ENCODE data around the gene TVP23B. TPM values are rescaled to one million over a fixed set of nuclear protein-coding genes. Genes with fewer than 3 reads are reported as not detected.
"Not testable (repeated sequence)": the region's sequence is repeated elsewhere in the genome, so short reads cannot be mapped to it uniquely, and the experiment has no call there.

The TVP23B gene
- total RNA-seq, 2 donors from 2014 or later: 17.5 to 23.3 TPM

DNA sequence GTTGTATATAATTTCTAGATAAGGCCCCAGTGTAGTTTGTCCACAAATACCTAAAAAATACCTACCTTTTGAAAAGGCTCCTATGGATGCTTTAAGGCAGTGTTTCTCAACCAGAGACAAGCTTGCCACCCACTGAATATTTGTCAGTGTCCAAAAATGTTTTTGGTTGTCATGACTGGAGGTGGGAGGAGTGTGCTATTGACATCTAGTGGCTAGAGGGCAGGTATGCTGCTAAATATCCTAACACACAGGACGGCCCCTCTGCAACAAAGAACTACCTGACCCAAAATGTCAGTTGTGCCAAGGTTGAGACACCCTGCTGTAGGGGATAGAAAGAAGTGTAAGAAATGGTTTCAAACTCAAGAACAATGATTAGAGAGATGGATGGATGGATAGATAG is 10.4 kb downstream of the TVP23B start:
- H3K27ac ChIP-seq; ATAC-seq; H3K4me1 ChIP-seq; H3K27me3 ChIP-seq; DNase-seq; intact Hi-C loops (cut with DNase I); H3K4me3 ChIP-seq; H3K9me3 ChIP-seq; H3K36me3 ChIP-seq (replicated peaks in 1 of 2; ENCODE audit: insufficient read depth in 1 of 2, low read depth in 2 of 2): not testable (repeated sequence)
- 20 to 57% methylated on average over 1 of the region's 1 CpG for WGBS, 2 donors

DNA sequence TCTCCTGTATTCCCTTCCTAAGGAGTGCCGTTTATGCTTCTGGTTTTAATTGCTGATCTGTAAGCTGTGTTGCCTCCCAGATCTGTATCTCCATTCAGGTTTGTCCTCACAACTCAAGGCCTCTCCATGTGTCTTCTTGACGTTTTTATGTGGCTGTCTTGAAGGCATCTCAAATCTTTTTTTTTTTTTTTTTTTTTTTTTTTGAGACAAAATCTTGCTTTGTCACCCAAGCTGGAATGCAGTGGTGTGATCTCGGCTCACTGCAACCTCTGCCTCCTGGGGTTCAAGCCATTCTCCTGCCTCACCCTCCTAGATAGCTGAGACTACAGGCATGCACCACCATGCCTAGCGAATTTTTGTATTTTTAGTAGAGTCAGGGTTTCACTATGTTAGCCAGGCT is 13.9 kb downstream of the TVP23B start:
- H3K9me3 ChIP-seq; DNase-seq; ATAC-seq; H3K36me3 ChIP-seq (replicated peaks in 1 of 2; ENCODE audit: insufficient read depth in 1 of 2, low read depth in 2 of 2); H3K27ac ChIP-seq; H3K27me3 ChIP-seq; H3K4me1 ChIP-seq; intact Hi-C loops (cut with DNase I); H3K4me3 ChIP-seq: not testable (repeated sequence)
- WGBS, 2 donors: 66 to 73% methylated on average over 4 of the region's 4 CpGs

DNA sequence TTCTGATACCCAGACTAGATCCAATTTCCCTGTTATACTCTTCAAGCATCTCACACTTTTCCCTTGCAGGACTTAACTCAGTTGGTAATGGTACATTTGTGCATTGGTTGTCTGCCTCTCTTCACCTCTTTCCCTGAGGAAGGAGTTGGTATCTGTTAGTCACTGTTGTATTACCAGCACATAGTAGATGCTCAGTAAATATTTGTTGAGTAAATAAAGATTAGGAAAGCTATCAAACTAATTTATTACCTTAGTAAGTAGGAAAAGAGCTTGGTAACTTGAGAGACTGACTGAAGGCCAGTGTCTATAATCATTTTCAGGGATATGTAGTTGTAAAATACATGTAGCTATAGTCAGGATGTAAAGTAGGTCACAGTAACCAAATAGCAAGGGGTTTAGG is 15.9 kb downstream of the TVP23B start:
- intact Hi-C loops (cut with DNase I); ATAC-seq; H3K9me3 ChIP-seq; H3K4me3 ChIP-seq; H3K27me3 ChIP-seq; DNase-seq; H3K36me3 ChIP-seq (replicated peaks in 1 of 2; ENCODE audit: insufficient read depth in 1 of 2, low read depth in 2 of 2); H3K4me1 ChIP-seq; H3K27ac ChIP-seq: not testable (repeated sequence)

DNA sequence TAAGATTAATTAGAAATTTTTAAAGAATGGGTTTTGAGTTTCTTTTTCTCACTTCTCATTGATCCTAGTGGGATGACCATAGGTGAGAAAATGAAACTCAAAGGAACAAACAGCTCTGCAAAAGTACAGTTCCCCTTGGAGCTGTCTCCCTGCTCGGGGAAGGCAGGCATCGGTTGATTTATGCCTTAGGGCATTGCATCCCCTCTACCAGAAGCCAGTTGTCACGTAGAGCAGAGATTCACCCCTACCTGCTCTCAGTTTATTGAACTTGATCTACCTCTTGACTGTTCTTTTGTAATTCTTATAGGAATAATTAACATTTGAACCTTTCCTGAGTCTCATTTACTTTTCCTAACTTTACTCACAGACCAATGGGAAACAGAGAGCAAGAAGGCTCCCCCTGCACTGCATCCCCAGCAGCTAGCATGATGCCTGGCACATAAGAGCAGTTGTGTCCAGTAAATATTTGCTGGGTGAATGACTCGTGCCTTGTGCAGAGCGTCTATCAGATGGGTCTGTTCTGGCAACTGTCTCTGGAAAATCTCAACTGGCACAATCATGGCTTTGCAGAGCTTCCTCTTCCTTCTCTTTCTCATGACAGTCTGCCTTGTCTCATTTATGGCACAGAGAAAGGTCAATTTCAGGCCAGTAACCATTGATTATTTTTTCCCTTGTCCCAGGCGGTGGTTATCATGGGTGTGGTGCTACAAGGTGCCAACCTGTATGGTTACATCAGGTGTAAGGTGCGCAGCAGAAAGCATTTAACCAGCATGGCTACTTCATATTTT is 22.7 kb downstream of the TVP23B start:
- H3K4me1 ChIP-seq; H3K27me3 ChIP-seq; H3K27ac ChIP-seq; H3K9me3 ChIP-seq; DNase-seq; ATAC-seq; intact Hi-C loops (cut with DNase I); H3K4me3 ChIP-seq; H3K36me3 ChIP-seq (replicated peaks in 1 of 2; ENCODE audit: insufficient read depth in 1 of 2, low read depth in 2 of 2): not testable (repeated sequence)
- WGBS, 2 donors: 66 to 68% methylated on average over 6 to 7 of the region's 7 CpGs

DNA sequence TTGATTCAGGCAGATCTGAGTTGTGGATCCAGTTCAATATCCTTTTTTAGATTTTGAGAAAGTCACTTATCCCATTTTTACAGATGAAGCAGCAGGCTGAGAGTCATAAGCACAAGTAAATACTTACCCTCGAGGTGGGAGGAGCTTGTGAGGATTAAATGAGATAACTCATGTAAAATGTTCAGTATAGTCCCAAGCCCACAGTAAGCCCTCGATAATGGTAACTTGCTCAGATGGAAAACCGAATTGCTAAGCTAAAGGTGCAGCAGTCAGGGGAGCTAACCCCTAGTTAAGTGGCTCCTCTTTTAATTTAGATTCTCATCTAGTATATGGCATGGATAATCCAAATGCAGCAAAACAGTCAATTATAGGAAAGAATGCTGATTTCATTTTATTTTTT is 34.9 kb downstream of the TVP23B start:
- H3K27ac ChIP-seq; H3K4me1 ChIP-seq; H3K27me3 ChIP-seq; H3K9me3 ChIP-seq; intact Hi-C loops (cut with DNase I); H3K36me3 ChIP-seq (replicated peaks in 1 of 2; ENCODE audit: insufficient read depth in 1 of 2, low read depth in 2 of 2); DNase-seq; ATAC-seq; H3K4me3 ChIP-seq: not testable (repeated sequence)
- WGBS, 2 donors: 26 to 39% methylated on average over 3 of the region's 3 CpGs

DNA sequence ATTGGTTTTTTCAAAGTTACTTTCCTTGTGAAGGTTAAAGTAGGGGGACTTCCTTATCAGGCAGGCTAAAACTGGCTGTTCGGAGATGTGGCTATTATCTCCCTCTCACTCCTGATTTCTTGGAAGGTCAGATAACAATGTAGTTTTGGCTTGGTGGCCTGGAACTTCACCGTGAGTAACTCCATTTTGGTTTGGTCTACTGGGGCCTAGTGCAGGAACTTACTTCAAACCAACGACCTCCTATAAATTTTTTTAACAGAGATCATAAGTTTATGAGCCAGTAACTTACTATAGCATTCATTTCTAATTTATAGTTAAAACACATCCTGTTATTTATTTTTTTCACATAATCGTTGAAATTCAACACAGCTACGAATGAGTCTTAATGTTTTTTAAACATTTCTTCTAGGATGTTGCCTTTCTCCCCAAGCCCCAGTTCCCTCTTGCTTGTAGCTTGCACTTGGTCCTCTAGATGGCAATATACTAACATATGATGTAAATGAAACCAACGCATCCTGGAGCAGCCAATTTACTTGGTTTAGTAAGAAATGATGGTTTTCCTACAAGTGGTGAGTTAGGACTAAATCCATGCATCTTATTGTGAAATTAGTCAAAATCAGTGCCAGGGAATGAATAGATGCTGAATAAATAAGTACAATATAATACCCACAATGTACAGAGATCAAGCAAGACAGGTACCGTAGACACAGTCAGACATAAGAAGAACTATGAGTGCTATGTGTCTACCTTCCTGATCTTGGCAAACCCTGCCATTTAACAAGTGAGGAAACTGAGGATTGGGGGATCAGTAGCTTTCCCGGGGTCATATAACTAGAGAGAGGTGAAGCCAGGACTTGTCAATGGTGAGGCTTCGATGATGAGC is 35.7 kb downstream of the TVP23B start:
- H3K4me1 ChIP-seq; H3K27me3 ChIP-seq; H3K27ac ChIP-seq; H3K36me3 ChIP-seq (replicated peaks in 1 of 2; ENCODE audit: insufficient read depth in 1 of 2, low read depth in 2 of 2); intact Hi-C loops (cut with DNase I); H3K9me3 ChIP-seq; H3K4me3 ChIP-seq: not testable (repeated sequence)
- peak; percentile 31 to 66 (median 37) for DNase-seq
- TF ChIP-seq, protein P1, sequence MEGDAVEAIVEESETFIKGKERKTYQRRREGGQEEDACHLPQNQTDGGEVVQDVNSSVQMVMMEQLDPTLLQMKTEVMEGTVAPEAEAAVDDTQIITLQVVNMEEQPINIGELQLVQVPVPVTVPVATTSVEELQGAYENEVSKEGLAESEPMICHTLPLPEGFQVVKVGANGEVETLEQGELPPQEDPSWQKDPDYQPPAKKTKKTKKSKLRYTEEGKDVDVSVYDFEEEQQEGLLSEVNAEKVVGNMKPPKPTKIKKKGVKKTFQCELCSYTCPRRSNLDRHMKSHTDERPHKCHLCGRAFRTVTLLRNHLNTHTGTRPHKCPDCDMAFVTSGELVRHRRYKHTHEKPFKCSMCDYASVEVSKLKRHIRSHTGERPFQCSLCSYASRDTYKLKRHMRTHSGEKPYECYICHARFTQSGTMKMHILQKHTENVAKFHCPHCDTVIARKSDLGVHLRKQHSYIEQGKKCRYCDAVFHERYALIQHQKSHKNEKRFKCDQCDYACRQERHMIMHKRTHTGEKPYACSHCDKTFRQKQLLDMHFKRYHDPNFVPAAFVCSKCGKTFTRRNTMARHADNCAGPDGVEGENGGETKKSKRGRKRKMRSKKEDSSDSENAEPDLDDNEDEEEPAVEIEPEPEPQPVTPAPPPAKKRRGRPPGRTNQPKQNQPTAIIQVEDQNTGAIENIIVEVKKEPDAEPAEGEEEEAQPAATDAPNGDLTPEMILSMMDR (IDR thresholded peaks at IDR 0.05): peak; percentile 26 to 77 (median 56)
- WGBS, 2 donors: 39 to 46% methylated on average over 8 to 9 of the region's 9 CpGs
- peak; percentile 80 for ATAC-seq

DNA sequence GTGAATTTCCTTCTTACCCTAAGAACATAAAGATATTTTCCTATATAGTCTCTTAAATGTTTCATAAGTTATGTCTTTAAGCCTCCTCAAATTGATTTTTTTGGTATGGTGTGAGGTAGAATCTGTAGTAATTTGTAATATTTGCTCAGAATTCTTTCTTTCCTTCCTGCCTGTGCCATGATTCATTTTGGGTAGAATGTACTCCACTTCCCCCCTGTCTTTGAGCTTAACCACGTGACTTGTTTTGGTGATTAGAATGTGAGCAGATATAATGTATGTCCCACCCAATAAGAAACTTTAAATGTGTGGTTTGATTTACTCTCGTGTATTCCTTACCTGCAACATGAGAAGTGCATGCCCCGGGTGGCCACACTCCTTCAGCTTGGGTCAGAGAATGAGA is 40.4 kb downstream of the TVP23B start:
- ATAC-seq; DNase-seq; intact Hi-C loops (cut with DNase I); H3K9me3 ChIP-seq; H3K36me3 ChIP-seq (replicated peaks in 1 of 2; ENCODE audit: insufficient read depth in 1 of 2, low read depth in 2 of 2); H3K4me3 ChIP-seq; H3K27ac ChIP-seq; H3K4me1 ChIP-seq; H3K27me3 ChIP-seq: not testable (repeated sequence)
- 60 to 68% methylated on average over 3 of the region's 3 CpGs for WGBS, 2 donors

DNA sequence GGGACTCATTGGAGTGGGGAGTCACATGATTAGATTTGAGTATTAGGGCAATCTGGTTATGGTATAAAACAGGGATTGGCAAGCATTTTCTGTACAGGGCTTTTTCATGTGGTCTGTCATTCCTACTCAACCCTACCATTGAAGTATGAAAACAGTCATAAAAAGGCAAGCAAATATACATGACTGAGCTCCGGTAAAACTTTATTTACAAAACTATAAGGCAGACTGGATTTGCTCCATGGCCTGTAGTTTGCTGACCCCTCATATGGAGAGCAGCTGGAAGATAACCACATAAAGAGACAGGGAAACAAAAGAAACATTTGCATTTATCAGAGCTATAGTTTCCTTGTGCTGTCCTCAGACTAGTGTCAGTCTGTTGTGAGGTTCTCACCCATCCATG is 46.6 kb downstream of the TVP23B start:
- H3K27ac ChIP-seq; DNase-seq; intact Hi-C loops (cut with DNase I); H3K27me3 ChIP-seq; H3K4me1 ChIP-seq; ATAC-seq; H3K4me3 ChIP-seq; H3K36me3 ChIP-seq (replicated peaks in 1 of 2; ENCODE audit: insufficient read depth in 1 of 2, low read depth in 2 of 2); H3K9me3 ChIP-seq: not testable (repeated sequence)
- no CpG with 5 or more reads among the region's 1 CpG for WGBS, 2 donors
